GM18498 (cell line): ENCODE results near the gene MT1G.
"Not testable (repeated sequence)": the region's sequence is repeated elsewhere in the genome, so short reads cannot be mapped to it uniquely, and the experiment has no call there.

Source experiments
- ATAC-seq: cut with Tn5 transposase; IDR thresholded peaks from one replicate; pipeline ENCODE4 v1.9.1; 2021; ENCODE audit warnings: mild to moderate bottlenecking, moderate library complexity; ENCODE audit not compliant: unreplicated experiment

The MT1G gene

DNA sequence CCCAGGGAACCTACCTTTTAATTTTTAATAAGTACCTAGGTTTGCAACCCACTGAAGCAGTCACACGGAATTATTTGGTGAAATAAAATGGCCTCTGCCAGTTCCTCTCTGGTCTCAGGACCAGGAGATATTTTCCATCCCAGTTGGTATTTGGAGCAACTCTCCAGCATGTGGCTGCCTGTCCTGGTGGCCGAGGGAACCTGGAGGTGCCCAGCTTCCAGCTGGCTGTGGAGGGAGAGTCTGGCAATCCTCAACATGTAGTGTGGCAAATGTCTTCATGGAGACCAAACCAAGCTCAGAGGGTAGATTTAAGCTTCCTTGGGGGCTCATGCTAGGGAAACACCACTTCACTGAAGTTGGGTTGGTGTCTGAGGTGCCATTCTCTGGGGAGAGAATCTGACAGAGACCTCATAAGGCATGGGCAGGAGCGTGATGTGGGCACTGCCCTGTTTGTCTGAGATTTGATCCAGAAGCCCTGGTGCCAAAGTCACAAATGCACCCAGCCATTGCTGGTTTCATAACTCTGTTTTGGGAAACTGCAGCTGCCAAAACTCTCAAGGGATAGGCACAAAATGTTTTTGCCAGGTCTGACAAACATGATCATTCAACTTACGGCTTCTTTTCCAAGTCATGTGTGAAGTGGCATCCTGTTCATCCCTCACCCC is 17.2 kb upstream of the MT1G start:
- no peak for ATAC-seq

DNA sequence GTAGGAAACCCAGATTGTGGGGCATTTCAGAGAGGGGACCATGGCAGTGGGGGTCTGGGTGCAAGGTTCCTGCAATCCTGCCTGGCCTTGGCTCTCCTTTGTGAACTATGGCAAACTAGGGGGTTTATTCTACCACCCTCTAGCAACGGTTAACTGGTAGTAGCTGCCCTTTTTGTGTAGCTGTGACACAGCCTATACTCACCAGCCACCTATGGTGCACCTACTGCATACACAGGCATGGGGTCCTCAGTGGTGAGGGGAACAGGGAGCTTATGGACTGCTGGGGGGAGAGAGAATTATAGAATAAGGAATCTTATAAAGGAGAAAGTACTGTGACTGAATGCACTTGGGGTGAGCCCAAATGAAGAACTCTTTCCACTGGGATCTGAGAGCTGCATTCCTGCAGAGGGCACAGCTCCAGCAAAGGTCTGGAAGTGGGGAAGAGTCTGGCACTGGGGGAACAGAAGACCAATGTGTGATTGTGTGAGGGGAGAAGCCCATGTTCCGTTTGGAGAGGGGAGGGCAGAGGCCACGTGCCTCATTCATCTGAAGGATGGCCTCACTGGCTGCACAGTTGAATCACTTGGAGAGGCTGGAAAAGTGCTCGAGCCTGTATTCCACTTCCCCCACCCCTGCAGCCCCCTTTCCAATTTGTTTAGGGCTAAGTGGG is 16.5 kb upstream of the MT1G start:
- no peak for ATAC-seq

DNA sequence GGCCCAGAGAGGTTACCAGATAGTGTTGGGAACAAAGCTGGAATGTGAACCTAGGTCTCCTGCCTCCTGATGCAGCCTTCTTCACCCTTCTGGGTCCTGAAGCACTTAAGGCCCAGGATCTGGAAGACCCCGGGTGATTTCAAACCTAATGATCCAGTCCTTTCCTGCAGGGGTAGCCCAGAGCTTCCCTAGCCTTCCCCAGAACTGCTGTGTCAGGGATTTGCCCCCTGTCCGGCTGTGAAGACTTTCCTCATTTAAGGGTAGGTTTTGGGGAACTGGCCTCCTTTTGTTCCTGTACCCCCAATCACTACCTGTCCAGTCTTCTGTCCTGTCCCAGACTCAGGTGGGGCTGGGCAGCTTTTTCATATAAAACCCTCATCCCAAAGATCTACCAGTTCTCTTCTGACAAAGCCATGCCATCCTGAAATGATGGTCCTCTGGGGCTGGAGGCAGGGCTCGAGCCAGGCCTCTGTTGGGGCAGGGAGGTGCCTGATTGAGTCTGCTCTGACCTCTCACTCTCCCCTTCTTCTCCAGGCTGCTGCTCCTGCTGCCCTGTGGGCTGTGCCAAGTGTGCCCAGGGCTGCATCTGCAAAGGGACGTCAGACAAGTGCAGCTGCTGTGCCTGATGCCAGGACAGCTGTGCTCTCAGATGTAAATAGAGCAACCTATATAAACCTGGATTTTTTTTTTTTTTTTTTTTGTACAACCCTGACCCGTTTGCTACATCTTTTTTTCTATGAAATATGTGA is 15.7 kb upstream of the MT1G start:
- no peak for ATAC-seq

DNA sequence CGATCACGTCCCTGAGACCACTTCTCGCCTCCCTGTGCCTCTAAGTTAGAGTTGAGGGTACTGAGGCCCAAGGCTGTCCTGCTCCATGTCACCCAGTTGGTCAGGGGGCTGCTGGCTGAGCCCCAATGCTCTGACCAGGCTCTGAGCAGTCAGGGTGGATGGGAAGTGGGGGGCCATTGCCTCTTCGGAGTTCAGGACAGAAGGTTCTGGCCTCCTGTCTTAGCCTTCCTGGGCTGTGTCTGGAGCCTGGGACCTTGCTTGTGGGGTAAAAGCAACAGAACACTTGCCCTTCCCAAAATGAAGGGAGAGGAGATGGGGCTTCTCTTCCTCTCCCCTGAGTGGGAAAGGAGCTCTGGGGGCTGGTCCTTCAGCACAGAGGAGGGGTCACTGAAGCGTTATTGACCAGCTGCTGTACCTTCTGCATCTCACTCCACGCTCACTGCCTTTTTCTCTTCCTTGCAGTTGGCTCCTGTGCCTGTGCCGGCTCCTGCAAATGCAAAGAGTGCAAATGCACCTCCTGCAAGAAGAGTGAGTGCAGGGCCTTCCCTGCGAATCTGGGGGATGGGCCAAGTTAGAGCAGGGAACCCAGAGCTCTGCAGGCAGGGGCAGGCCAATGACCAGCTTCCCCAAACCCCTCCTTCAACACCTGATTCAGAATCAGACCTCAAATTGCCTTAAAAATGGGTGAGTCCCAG is 15.0 kb upstream of the MT1G start:
- ATAC-seq = peak; percentile 7

DNA sequence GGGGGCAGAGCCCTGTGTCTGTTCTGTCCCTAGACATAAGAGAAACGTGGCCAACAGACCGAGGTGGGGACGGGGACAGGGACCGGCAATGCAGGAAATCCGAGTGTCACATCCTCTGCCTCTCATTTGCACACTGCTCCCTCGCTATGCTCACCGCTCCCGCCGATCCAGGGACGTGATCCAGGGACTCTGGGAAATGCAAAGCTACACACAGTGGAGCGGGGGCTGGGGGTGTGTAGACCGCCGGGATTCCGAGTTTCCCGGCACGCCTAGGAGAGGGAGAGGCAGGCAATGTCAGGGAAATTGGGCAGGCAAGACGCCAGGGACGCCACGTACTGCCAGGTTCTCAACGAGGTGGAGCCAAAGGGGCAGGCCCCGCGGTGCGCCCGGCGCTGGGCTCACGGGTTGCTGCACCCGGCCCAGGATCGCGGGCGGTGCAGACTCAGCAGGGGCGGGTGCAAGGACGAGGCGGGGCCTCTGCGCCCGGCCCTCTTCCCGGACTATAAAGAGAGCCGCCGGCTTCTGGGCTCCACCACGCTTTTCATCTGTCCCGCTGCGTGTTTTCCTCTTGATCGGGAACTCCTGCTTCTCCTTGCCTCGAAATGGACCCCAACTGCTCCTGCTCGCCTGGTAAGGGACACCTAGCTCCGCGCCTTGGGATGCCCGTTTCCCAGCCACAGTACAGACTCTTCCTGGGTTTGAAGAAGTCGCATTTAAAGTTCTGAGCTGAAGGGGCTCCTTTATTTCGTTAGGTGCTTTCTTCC is 14.3 kb upstream of the MT1G start, which contains the start of gene MT1X:
Gene MT1X, plus strand, starts transcription at position 532 of the 764 bp plus-strand sequence. Its CDS starts 71 bp downstream, at position 603.
- peak; percentile 97 for ATAC-seq

DNA sequence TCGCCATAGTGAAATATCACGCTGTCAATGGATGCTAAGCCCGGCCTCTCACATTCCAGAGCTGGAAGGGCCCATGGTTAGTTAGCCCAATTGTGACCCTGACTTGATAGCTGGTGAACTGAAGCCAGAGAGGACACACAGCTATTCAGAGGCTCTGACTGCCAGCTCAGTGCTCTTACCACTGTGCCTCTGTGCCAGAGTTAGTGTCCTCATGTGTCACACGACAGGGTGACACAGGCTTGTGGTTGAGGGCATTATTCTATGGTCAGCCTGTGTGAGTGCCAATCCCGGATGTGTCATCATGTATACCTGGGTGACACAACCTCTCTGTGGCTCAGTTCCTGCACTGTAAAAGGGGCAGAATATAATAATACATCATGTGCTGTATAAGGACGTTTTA is 12.0 kb upstream of the MT1G start:
- ATAC-seq = no peak

DNA sequence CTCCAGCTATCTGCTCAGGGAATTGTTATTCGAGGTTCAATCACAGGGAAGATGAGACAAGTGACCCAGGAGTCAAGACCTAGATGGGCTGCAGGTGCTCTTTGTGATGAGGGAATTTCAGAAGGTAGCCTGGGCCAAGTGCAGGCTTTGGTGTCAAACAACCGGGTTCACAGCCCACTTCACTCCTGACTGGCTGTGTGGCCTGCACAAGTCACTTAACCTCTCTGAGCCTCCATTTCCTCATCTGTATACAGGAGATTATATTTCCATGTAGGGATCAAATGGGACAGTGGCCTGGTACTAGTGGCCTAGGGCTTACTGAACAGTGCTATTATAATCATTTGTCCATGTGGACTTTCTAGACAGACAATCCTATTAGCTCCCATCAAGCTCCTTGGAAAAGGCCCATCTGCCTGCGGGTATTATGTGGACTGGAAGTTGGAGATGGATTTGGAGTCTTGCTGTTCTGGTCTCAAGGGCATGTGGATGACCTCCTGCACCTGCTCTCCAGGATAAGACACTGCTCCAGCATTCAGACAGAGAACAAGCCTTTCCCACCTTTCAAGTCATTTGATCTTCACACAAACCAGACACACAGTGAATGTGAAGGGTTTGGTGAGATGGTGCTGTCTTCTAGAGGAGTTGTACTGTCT is 11.3 kb upstream of the MT1G start:
- ATAC-seq = no peak

DNA sequence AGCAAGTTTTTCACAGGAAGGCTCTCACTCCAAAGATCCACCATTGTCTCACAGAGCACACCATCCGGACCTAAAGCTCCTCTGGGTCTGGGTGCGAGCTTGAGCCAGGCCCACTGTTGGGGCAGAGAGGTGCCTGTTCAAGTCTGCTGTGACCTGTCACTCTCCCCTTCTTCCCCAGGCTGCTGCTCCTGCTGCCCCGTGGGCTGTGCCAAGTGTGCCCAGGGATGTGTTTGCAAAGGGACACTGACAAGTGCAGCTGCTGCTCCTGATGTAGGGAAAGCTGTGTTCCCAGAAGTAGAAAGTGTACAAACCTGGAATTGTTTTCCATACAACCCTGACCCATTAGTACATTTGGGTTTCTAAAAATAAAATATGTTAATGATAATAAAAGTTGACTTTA is 9.6 kb upstream of the MT1G start:
- no peak for ATAC-seq

DNA sequence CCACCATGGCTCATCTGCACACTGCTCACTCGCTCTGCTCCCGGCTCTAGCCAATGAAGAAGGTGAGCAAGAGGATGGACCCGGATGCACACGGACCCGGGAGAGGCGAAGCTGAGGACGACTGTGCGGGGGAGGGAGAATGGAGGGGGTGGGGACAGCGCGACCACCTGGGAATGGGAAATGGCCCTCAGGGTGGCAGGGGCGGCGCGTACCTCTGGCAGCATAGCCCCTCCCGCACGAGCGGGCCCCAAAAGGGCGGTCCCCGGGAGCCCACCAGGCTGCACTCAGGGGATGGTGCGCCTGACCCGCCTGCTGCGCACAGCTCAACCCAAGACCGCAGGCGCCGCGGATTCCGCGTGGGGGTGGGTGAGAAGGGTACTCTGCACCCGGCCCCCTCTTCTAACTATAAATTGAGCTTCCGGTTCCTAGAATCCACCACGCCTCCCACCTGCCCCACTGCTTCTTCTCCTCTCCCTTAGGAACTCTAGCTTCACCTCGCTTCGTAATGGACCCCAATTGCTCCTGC is 7.9 kb upstream of the MT1G start:
- no peak for ATAC-seq

DNA sequence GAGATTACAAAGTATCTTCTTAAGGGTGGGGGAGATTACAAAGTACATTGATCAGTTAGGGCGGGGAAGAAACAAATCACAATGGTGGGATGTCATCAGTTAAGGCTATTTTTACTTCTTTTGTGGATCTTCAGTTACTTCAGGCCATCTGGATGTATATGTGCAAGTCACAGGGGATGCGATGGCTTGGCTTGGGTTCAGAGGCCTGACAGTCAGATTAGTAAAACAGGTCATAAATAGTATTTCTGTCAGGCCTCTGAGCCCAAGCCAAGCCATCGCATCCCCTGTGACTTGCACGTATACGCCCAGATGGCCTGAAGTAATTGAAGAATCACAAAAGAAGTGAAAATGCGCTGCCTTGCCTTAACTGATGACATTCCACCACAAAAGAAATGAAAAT is 6.7 kb upstream of the MT1G start:
- not testable (repeated sequence) for ATAC-seq

DNA sequence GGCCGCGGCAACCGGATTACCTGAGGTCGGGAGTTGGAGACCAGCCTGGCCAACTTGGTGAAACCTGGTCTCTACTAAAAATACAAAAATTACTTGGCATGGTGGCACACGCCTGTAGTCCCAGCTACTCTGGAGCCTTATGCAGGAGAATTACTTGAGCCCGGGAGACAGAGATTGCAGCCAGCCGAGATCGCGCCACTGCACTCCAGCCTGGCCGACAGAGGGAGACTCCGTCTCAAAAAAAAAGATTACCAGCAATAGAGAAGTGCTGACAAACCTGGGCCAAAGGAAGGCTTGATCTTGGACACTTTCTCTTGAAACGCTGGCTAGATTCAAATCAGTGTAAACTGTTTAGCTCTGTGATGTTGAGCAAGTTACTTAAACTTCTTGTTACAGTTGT is 6.1 kb upstream of the MT1G start:
- no peak for ATAC-seq

DNA sequence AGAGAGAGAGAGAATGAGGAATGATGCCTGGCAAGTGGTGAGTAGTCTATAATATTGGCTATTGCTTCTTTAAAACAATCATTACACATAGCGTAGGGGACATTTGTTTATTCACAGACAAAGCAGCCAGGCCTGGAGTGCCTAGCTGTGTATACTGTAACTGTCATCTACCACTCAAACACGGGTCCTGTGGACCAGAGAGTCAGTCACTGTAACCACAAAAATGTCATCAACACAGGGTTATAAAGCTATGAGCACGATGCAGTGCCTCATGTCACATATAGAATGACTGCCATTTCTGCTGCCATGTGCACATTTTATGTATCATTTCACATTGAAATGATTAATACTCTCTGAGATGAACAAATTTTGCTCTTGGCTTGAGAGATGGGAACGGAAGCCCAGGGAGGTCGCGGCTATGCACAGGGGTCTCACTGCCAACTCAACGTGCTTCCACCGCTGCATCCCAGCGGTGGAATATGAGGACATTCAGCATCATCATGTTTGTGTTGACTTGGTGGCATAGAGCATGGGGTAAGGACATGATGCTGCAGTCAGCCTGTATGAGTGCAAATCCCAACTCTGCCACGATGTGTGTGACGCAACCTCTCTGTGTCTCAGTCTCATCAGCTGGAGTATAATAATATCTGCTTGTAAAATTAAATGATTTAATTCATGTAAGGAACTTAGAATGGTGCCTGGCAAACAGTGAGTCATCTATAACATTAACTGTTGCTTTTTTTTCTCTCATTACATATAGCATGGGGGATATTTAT is 5.1 kb upstream of the MT1G start:
- no peak for ATAC-seq

DNA sequence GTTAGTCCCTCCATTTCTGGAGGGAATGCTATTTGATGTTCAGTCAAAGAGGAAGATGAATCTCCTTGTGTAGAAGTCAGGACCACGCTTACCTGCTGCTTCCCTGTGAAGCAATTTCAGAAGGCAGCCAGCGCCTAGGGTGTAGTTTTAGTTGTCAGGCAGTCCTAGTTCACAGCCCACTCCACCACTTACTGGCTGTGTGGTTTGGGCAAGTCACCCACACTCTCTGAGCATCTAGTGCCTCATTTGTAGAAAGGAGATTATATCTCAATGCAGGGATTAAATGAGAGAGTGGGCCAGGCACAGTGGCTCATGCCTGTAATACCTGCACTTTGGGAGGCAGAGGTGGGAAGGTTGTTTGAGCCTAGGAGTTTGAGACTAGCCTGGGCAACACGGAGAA is 4.3 kb upstream of the MT1G start:
- ATAC-seq = not testable (repeated sequence)

DNA sequence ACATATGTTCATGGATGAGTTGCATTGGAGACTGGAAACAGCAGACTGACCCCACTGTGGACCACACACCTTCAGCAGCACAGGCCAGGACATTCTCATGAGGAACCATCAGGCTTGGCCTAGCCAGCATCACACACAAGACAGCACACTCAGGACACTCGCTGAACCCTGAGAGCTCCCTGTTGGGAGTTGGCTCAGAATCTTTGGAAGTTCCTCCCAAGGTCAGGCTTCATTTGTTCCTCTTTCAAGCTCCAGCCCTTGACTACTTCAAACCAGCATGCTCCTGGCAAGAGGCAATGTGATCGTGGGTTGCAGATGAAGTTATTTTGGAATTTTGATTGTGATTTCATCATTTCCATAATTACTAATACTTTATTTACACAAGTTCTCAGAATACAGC is 3.8 kb upstream of the MT1G start:
- ATAC-seq = not testable (repeated sequence)

DNA sequence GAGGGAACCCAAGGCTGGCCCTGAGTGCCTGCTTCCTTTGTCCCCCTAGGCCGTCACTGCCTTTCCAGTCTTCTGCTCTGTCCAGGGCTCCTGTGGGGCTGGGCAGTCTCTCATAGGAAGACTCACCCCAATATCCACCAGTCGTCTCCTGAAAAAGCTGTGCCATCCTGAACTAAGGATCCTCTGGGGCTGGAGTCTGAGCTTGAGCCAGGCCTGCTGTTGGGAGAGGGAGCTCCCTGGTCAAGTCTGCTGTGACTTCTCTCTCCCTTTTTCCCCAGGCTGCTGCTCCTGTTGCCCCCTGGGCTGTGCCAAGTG is 2.7 kb upstream of the MT1G start:
- no peak for ATAC-seq

DNA sequence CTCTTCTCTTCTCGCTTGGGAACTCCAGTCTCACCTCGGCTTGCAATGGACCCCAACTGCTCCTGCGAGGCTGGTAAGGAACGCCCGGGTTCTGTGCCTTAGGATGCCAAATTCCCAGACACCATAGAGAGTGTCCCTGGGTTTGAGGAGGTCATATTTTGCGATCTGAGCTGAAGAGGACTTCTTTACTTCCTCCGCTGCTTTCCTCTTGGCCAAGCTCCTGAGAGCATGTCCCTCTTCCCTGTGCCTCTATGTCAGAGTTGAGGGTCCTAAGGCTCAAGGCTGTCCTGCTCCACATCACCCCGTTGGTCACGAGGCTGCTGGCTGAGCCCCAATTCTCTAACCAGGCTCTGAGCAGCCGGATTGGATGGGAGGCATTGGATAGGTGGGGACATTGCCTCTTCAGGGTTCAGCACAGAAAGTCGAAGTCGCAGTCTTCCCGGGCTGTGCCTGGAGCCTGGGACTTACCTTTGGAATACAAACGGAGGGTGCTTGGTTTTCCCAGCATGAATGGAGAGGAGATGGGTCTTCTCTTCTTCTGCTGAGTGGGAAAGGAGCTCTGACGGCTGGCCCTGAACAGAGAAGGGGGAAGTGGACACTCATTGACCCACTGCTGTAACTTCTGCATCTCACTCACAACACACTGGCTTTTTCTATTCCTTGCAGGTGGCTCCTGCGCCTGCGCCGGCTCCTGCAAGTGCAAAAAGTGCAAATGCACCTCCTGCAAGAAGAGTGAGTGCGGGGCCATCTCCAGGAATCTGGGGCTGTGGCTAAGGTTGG is 2.2 kb upstream of the MT1G start:
- no peak for ATAC-seq

DNA sequence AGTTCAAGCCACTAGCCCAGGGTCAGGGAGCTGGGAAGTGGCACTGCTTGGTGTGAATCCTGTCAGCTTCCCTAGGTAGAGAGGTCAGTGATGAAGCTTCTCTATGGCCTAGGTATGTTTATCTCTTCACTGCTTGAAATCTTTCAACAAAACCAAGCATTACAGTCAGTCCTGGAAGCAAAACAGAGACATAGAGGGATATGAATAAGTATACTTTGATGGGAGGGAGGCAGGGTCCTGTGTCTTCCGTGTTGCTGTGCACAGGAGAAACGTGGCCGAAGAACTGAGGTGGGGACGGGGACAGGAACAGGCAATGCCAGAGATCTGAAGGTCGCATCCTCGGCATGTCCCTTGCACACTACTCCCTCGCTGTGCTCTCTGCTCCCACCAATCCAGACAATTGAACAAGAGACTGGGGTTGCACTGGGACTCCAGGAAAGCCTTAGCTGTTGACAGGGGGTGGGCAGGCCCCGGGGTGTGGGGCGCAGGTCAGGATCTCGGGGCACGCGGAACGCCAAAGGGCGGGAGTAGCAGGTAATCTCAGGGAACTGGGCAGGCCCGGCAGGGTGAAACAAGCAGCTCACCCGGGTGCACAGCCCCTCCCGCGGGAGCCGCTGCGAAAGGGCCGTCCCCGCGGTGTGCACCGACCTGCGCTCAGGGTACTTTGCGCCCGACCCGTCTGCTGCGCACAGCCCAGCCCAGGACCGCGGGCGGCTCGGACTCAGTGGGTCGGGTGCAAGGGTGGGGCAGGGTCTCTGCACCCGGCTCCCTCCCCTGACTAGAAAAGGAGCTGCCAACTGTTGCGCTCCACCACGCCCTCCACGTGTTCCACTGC is 1.4 kb upstream of the MT1G start, which contains the start of gene MT1H:
Gene MT1H, plus strand, starts transcription at position 810 of the 835 bp plus-strand sequence. CDS start 71 bp downstream, outside the sequence.
- no peak for ATAC-seq
